Epithelial cell of esophagus (primary cell): Measurements from ENCODE around the gene TSC22D2.

Source experiments
- DNase-seq: peaks from one replicate; pipeline ENCODE4 v3.0.0; 2010; ENCODE audit warnings: low read depth
- H3K4me3 ChIP-seq: 2 replicates; pipeline ENCODE4 v1.5.1; 2011; ENCODE audit warnings: mild to moderate bottlenecking, low read length, control low read depth
- TF ChIP-seq, protein P1 (sequence below): IDR thresholded peaks from 2 replicates; pipeline ENCODE4 v1.5.1; 2011; ENCODE audit warnings: low read depth, mild to moderate bottlenecking, low read length, control low read depth, inconsistent platforms; ENCODE audit not compliant: insufficient read depth; ENCODE audit errors: missing control alignments

The TSC22D2 gene

DNA sequence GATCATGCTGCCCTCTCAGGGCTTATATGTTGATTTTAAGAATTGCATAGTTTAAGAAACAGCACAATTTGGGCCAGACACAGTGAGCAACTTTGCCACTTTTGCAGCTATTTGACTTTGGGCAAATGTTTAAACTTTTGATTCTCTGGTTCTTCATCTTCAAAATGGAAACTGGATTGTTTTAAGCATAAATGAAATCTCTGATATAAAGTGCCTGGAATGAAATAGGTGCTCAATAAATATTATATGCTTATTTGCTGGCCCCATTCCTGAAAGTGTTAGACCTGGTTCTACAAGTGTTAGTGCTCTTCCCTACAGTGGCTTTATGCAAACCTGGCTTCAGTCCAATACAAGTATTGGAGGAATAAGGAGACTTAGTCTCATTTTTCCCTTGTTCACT is 33.1 kb upstream of the TSC22D2 start:
- DNase-seq = no peak
- TF ChIP-seq, protein P1, sequence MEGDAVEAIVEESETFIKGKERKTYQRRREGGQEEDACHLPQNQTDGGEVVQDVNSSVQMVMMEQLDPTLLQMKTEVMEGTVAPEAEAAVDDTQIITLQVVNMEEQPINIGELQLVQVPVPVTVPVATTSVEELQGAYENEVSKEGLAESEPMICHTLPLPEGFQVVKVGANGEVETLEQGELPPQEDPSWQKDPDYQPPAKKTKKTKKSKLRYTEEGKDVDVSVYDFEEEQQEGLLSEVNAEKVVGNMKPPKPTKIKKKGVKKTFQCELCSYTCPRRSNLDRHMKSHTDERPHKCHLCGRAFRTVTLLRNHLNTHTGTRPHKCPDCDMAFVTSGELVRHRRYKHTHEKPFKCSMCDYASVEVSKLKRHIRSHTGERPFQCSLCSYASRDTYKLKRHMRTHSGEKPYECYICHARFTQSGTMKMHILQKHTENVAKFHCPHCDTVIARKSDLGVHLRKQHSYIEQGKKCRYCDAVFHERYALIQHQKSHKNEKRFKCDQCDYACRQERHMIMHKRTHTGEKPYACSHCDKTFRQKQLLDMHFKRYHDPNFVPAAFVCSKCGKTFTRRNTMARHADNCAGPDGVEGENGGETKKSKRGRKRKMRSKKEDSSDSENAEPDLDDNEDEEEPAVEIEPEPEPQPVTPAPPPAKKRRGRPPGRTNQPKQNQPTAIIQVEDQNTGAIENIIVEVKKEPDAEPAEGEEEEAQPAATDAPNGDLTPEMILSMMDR = no peak
- no peak overlapping the region for H3K4me3 ChIP-seq

DNA sequence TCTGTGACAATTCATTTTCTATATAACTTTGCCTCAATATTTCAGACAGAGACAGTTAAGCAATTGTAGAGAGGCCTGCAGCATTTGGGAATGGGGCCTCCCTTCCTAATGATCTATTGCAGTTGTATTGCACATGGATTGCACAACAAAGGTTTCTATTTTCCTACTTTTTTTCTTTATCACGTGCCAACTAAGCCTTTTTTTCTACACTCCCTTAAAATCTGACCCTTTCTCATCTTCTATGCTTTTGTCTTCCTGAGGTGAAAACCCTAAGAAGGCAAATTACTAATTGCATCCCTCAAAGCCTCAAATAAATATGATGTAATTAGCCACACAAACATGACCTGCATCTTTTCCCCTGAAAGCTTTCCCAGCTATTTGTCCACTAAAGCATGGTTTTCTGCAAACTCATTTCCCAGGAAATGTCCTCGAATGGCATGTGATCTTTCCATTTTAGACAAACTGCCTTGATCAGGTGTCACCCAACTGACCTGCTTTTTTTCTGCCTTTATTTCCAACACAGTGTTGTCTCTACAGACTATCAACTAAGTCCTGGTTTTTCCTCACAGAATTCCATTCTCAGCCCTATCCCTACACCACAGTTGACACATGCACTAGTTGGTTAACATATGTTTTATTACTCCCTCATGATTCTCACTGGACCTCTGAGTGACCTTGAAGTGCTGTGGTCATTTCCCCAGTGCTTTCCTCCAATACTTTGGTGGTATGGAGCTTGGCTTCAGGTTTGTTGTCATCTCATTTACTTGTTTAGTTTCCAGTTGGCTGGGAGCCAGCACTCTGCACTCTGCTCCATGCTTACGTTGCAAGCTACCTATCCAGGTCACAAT is 31.9 kb upstream of the TSC22D2 start:
- H3K4me3 ChIP-seq = no peak overlapping the region
- TF ChIP-seq, protein P1 = no peak
- DNase-seq = peak; percentile 40

DNA sequence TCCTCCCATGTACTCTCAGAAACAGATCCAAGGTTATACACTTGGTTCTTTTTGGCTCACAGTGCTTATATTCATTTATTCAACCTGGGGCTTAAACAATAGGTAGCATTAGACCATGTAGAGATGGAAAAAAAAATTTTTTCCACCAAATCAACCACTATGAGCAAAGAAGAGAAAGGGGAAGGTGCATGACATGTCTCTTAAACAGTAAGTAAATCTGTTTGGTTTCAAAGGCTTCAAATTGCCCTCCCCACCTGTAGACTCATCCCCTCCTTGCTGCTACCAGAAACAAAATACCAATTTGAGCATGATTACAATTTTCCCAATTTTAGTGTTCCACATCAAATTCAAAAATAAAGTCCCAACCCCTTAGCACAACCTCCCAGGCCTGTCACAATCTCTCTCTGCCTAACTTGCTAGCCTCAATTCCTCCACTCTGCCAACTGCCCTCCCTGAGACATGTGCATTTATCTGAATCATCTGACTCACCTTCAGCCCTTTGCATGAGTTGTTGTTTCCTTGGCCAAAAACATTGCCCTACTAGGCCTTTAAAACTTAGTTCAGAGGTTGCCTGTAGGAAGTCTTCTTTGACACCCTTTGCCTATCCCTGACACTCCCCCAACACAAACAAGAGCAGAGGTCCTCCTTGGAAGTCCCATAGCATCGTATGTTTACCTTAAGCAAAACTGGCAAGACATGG is 30.3 kb upstream of the TSC22D2 start:
- peak; percentile 19 for DNase-seq
- no peak overlapping the region for H3K4me3 ChIP-seq
- TF ChIP-seq, protein P1 = no peak

DNA sequence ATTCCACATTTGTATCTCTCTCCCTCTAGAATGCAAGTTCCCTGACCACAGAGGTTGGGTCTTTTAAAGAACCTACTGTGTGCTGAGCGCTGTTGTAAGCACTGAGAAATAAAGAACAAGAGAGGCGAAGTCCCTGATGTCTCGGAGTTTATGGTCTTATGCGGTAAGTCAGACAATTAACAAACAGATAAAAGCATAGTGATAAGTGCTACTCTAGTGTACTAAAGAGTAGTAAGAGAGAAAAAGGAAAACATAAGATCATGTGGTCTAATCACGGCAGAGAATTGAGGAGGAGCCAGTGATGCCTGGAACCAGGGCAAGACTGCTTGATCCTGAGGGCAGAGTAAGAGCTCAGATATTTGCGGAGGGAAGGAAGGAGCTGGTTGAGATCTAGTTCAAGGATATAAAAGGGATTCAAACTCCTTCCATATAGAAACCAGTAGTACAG is 29.8 kb upstream of the TSC22D2 start:
- DNase-seq = no peak
- H3K4me3 ChIP-seq = no peak overlapping the region
- TF ChIP-seq, protein P1 = no peak

DNA sequence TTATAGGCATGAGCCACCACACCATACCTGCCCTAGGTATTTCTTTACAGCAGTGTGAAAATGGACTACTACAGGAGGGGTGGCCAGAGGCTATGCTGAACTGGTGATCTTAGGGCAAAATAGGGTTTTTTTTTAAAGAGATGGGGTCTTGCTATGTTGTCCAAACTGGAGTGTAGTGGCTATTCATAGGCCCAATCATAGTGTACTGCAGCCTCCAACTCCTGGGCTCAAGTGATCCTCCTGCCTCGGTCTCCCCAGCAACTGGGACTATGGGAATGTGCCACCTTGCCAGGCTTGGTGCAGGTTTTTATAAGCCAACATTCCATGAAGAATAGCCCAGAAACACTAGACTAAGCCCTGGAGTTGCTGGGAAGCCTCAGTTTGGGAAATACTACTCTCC is 28.6 kb upstream of the TSC22D2 start:
- TF ChIP-seq, protein P1 = no peak
- no peak overlapping the region for H3K4me3 ChIP-seq
- no peak for DNase-seq

DNA sequence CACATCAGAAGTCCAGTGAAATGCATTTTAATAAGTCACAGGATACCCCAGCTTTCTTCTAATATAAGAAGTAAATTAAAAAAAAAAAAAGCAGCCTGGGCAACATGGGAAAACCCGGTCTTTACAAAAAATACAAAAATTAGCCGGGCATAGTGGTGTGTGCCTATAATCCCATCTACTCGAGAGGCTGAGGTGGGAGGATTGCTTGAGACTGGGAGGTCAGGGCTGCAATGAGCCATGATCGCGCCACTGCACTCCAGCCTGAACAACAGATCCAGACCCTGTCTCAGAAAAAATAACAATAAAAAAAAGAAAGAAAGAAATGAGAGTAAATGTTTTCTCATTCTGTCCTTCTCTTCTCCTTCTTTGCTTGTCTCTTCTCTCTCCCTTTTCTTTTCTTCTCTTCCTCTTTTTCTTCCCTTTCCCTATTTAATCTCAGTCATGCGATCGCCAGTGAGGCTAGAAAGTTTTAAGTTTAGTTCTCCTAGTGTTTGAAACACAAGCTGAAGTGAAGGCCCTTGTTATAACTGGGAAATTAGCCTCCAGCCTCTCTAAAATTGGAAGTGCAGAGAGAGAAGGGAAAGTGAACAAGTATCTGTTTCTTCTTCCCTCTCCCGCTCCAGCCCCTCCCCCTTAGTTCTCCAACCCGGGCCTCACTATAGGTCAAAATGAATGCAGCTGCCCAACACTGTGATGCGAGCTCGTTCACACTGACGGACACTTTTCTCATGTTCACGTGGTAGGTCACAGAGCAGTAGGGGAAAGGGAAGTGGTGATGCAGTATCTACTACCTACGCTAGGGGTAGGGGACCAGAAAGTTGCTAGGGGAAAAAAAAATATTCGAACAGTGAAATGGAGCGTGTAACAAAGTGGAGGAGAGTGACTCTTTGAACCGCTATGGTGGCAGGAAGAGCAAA is 23.5 kb upstream of the TSC22D2 start:
- TF ChIP-seq, protein P1 = no peak
- H3K4me3 ChIP-seq = no peak overlapping the region
- no peak for DNase-seq
